ENCODE measurements around the gene GARNL3.

GRCh38 chr9:127423476-127423933 is 158.9 kb downstream of the GARNL3 start:
- no peak for TF ChIP-seq POLR2AphosphoS5 (IDR thresholded peaks at IDR 0.05; ENCODE audit: borderline replicate concordance, low read depth, low read length)
- TF ChIP-seq EZH2 (IDR thresholded peaks at IDR 0.05) = no peak
- TF ChIP-seq FOXP2 (optimal IDR thresholded peaks at IDR 0.05; ENCODE audit: control extremely low read depth, extremely low read length, insufficient read depth) = no peak
